ENCODE measurements around the gene HES5. TPM values are rescaled to one million over a fixed set of nuclear protein-coding genes. Genes with fewer than 3 reads are reported as not detected.
A peak's percentile ranks its signal among the peaks of the same experiment; 100 is the strongest.

The HES5 gene
- total and polyA plus RNA-seq, 8 donors, result 0.07 to 0.25 (median 0.15) TPM; not detected in 4

GRCh38 chr1:2533365-2533764 is 3.3 kb upstream of the HES5 start:
- peaks cover 12 to 20% (median 15%) of the 10 kb centered on the region in 3 donors for H3K4me1 ChIP-seq
- 74 to 81% methylated on average over 11 of the region's 11 CpGs for WGBS, 2 donors
- ATAC-seq, result no peak

DNA sequence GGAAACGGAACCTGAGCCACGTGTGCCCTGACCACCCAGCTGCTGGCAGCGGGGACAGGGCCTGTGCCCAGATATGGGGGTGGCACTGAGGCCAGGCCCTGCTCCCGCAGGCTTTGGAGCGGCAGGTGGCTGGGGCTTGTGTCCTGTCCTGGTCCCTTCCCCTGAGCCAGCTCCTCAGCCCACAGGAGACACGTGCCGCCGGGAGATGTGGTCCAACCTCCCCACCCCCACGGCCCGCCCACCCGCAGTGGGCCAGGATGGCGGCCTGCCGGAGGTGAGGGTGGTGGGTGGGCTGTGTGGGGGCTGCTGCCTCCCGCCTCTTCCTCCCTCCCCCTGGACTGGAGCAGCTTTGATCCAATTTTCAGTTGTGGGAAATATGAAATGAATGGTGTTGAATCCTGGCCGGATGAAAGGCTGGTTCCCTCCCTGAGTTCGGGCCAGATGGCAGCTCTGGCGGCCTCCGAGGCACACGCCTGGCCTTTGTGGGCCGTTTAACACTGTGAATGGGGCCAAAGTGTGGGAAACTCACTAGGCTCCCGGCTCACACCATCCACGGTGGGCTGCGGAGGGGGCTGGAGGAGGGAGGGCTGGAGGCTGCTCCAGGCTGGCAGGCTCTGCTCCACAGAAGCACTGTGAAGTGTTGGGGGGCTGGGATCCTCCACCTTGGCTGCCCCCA is 2.6 kb upstream of the HES5 start:
- FAIRE-seq (no peak), ATAC-seq (no peak), DNase-seq (no peak)
- Histone ChIP-seq H3K9me3 (no peaks in the 10 kb centered on the region), H3K4me3 (no peak overlapping the region), H3K36me3 (no peaks in the 10 kb centered on the region), H3K27me3 (peaks cover 0 to 3% (median 0%) of the 10 kb centered on the region in 4 donors), H3K27ac (no peak overlapping the region), H3K4me1 (peaks cover 12 to 23% (median 15%) of the 10 kb centered on the region in 3 donors)
- WGBS, 2 donors, result 72 to 77% methylated on average over 22 to 23 of the region's 23 CpGs
- intact Hi-C loops (cut with DNase I), result no loop called here
- TF ChIP-seq, protein P1, sequence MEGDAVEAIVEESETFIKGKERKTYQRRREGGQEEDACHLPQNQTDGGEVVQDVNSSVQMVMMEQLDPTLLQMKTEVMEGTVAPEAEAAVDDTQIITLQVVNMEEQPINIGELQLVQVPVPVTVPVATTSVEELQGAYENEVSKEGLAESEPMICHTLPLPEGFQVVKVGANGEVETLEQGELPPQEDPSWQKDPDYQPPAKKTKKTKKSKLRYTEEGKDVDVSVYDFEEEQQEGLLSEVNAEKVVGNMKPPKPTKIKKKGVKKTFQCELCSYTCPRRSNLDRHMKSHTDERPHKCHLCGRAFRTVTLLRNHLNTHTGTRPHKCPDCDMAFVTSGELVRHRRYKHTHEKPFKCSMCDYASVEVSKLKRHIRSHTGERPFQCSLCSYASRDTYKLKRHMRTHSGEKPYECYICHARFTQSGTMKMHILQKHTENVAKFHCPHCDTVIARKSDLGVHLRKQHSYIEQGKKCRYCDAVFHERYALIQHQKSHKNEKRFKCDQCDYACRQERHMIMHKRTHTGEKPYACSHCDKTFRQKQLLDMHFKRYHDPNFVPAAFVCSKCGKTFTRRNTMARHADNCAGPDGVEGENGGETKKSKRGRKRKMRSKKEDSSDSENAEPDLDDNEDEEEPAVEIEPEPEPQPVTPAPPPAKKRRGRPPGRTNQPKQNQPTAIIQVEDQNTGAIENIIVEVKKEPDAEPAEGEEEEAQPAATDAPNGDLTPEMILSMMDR (IDR thresholded peaks at IDR 0.05), result no peak

More at GRCh38 chr1:2533365-2533764, 3.3 kb upstream of the HES5 start:
- DNase-seq, result no peak
- no peak overlapping the region for H3K27ac ChIP-seq
- intact Hi-C loops (cut with DNase I), result no loop called here
- no peaks in the 10 kb centered on the region for H3K9me3 ChIP-seq
- no peaks in the 10 kb centered on the region for H3K36me3 ChIP-seq
- TF ChIP-seq, protein P1 (IDR thresholded peaks at IDR 0.05), result no peak
- H3K4me3 ChIP-seq, result no peak overlapping the region
- H3K27me3 ChIP-seq, result peaks cover 0 to 3% (median 0%) of the 10 kb centered on the region in 4 donors
- FAIRE-seq, result no peak

DNA sequence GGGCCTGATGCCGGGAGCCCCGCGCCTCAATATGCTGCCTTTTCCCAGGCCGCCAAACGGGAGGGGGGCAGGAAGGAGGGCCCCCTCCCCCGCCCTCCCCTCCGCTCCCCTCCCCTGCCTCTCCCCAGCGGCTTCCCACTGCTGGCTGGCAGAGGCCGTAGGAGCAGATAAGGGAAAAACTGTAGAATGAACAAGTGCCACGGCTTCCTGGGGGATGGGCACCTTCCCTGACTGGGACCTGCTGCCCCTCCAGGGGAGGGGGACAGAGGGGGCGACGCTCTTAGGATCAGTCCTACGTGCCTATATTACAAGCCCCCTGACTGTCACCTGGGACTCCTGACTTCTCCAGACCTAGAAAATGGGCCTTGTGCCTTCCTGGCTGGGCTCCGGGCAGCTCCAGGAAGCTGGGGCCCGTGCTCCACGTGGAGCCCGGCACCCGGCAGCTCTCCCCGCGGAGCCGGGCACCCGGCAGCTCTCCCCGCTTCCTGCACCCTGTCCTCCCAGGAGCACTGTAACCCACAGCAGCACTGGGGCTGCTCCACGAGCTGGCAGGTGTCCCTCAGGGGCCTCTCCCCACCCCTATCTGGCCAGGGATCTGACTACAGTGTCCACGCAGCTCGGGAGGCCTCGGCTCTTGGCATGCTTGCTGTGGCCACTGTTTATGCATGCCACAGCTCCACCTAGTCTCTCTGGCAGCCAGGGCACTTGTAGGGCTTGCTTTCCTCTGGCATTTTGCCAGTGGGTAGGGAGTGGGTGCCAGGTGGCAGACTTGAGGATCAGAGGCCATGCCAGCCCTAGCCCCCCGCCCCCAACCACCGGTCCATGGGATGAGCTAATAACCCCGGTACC is 674 bp upstream of the HES5 start:
- no peak for ATAC-seq
- H3K4me1 ChIP-seq, result peaks cover 12 to 23% (median 15%) of the 10 kb centered on the region in 3 donors
- 13 to 14% methylated on average over 27 to 30 of the region's 30 CpGs for WGBS, 2 donors
- peak overlapping the region in 2 of 4 donors; percentile 20 to 36 for H3K4me3 ChIP-seq
- H3K27ac ChIP-seq, result no peak overlapping the region
- no peaks in the 10 kb centered on the region for H3K9me3 ChIP-seq
- DNase-seq, result peak in 2 of 6 donors; percentile 62 to 71
- TF ChIP-seq, protein P1 (IDR thresholded peaks at IDR 0.05), result no peak
- FAIRE-seq, result no peak
- intact Hi-C loops (cut with DNase I), result no loop called here
- peaks cover 0 to 3% (median 0%) of the 10 kb centered on the region in 4 donors for H3K27me3 ChIP-seq
- H3K36me3 ChIP-seq, result no peaks in the 10 kb centered on the region

GRCh38 chr1:2528966-2529783 is 888 bp downstream of the HES5 start:
- no peaks in the 10 kb centered on the region for H3K9me3 ChIP-seq
- H3K27me3 ChIP-seq, result peaks cover 0 to 3% (median 0%) of the 10 kb centered on the region in 4 donors
- intact Hi-C loops (cut with DNase I), result no loop called here
- TF ChIP-seq, protein P1 (IDR thresholded peaks at IDR 0.05), result no peak
- H3K4me3 ChIP-seq, result peak overlapping the region in 2 of 4 donors; percentile 20 to 36
- no peaks in the 10 kb centered on the region for H3K36me3 ChIP-seq
- H3K27ac ChIP-seq, result no peak overlapping the region
- peaks cover 12 to 36% (median 23%) of the 10 kb centered on the region in 3 donors for H3K4me1 ChIP-seq
- ATAC-seq (peak in 2 of 4 donors; percentile 9 to 21), DNase-seq (peak in 2 of 6 donors; percentile 36 to 74), FAIRE-seq (no peak)
- WGBS, 2 donors, result 10 to 23% methylated on average over 40 to 84 of the region's 84 CpGs
